Ovary (tissue), 3 donors: ENCODE measurements around the gene AP2A2.

Source experiments
- CTCF ChIP-seq, 3 donors: fragments of 450-650 bp in 2 of 3; fragments of 200-600 bp in 1 of 3; IDR thresholded peaks; one replicate each; pipeline versions ENCODE4 v1.5.1 to v1.8.0; 2016 to 2022; ENCODE audit warnings: antibody characterized with exemption in 3 of 3, mild to moderate bottlenecking in 1 of 3
- EP300 ChIP-seq: sonication (generic); formaldehyde crosslinking; IDR thresholded peaks from one replicate; pipeline ENCODE4 v1.6.1; 2017; ENCODE audit warnings: antibody characterized with exemption
- POLR2A ChIP-seq: fragments of 450-650 bp; IDR thresholded peaks from one replicate; pipeline ENCODE4 v1.6.1; 2017; ENCODE audit warnings: antibody characterized with exemption, mild to moderate bottlenecking, moderate library complexity
- donor health status: DM: no; HTN: no; CAD: no.

GRCh38 chr11:953512-953911, 27.8 kb downstream of the AP2A2 start:
- TF ChIP-seq CTCF (IDR thresholded peaks at IDR 0.05), result no peak
- TF ChIP-seq POLR2A, result no peak
- no peak for TF ChIP-seq EP300
